HepG2 (cell line): Measurements from ENCODE around the gene LCE2D.

ENCODE experiments used
- AHR ChIP-seq: IDR thresholded peaks from 2 replicates; pipeline ENCODE4 v1.6.1; 2018; ENCODE audit warnings: missing genetic modification reagents, missing compliant biosample characterization
- HMG20A ChIP-seq: IDR thresholded peaks from 2 replicates; pipeline ENCODE4 v1.6.1; 2016; ENCODE audit warnings: borderline replicate concordance
- MTA3 ChIP-seq: sonication (generic); formaldehyde crosslinking; IDR thresholded peaks from 2 replicates; pipeline ENCODE4 v1.4.0; 2020; ENCODE audit warnings: missing genetic modification reagents
- MYNN ChIP-seq: sonication (generic); formaldehyde crosslinking; IDR thresholded peaks from 2 replicates; pipeline ENCODE4 v1.4.0; 2020; ENCODE audit warnings: mild to moderate bottlenecking, low read depth, missing genetic modification reagents
- TAF1 ChIP-seq: sonication (generic); formaldehyde crosslinking; IDR thresholded peaks from 2 replicates; pipeline ENCODE4 v1.4.0; 2020; ENCODE audit warnings: missing genetic modification reagents

GRCh38 chr1:152643945-152644344 lies 19.2 kb upstream of the LCE2D start:
- TF ChIP-seq TAF1 (no peak), AHR (CRISPR knock-in tag) (no peak), MYNN (CRISPR knock-in tag) (no peak), MTA3 (CRISPR knock-in tag) (no peak), HMG20A (CRISPR knock-in tag) (no peak)
